MCF 10A (cell line): ENCODE measurements around the gene A2M. TPM values are rescaled to one million over a fixed set of nuclear protein-coding genes. Genes with fewer than 3 reads are reported as not detected.

Source experiments
- BruUV-seq: library from RNA; stranded (reverse); fragments of 400-500 nt; replicated peaks from 2 replicates; lab custom pipeline; 2021; lab: Mats Ljungman, UMichigan
- CTCF ChIA-PET: fragments of 300-600 bp; sonication (Branson Sonifier 250); formaldehyde crosslinking; extraction: SDS; loops from one replicate; lab custom pipeline; 2021; ENCODE audit warnings: antibody characterized with exemption, inconsistent platforms; lab: Yijun Ruan, JAX
- POLR2A ChIA-PET: fragments of 300-600, 350-650 bp; sonication (Branson Sonifier 250); formaldehyde crosslinking; extraction: SDS; loops from one replicate; lab custom pipeline; 2020; ENCODE audit warnings: antibody characterized with exemption, inconsistent platforms; lab: Yijun Ruan, JAX
- DNase-seq: peaks from one replicate; pipeline ENCODE4 v3.0.0-alpha.2; 2018; ENCODE audit not compliant: unreplicated experiment
- H3K27ac Mint-ChIP-seq: one replicate; pipeline ENCODE4 v1.8.0; 2022; ENCODE audit warnings: mild to moderate bottlenecking, low read depth, mixed read lengths; ENCODE audit not compliant: unreplicated experiment
- H3K27me3 Mint-ChIP-seq: one replicate; pipeline ENCODE4 v1.8.0; 2022; ENCODE audit warnings: mixed read lengths; ENCODE audit not compliant: insufficient read depth, unreplicated experiment
- H3K36me3 Mint-ChIP-seq: one replicate; pipeline ENCODE4 v1.8.0; 2022; ENCODE audit warnings: mild to moderate bottlenecking, moderate library complexity, mixed read lengths; ENCODE audit not compliant: insufficient read depth, unreplicated experiment
- H3K4me1 Mint-ChIP-seq: one replicate; pipeline ENCODE4 v1.8.0; 2022; ENCODE audit warnings: mixed read lengths; ENCODE audit not compliant: insufficient read depth, unreplicated experiment
- H3K4me3 Mint-ChIP-seq: one replicate; pipeline ENCODE4 v1.8.0; 2022; ENCODE audit warnings: mild to moderate bottlenecking, moderate library complexity, mixed read lengths; ENCODE audit not compliant: unreplicated experiment
- H3K9me3 Mint-ChIP-seq: one replicate; pipeline ENCODE4 v1.8.0; 2022; ENCODE audit warnings: mixed read lengths; ENCODE audit not compliant: unreplicated experiment
- CTCF ChIP-seq: fragments of 200-600 bp; IDR thresholded peaks from one replicate; pipeline ENCODE4 v1.8.0; 2022; ENCODE audit warnings: antibody characterized with exemption, mild to moderate bottlenecking; ENCODE audit not compliant: unreplicated experiment
- intact Hi-C: fragments of 100-400 bp; cut with micrococcal nuclease; formaldehyde crosslinking; loops from 2 replicates; pipeline ENCODE4 v1.14.1; 2022
- total RNA-seq: library from RNA; stranded (reverse); gene quantifications from 2 replicates; pipeline ENCODE4 v1.2.3, GENCODE V29; 2022

The A2M gene
- total RNA-seq, 1 experiment from 2014 or later, result not detected

GRCh38 chr12:9107542-9107873 is 8.2 kb downstream of the A2M start:
- H3K27ac Mint-ChIP-seq, result no peak overlapping the region
- H3K27me3 Mint-ChIP-seq, result no peaks in the 10 kb centered on the region
- TF ChIP-seq CTCF, result no peak
- intact Hi-C loops, result no loop called here
- no peak for DNase-seq
- no peaks in the 10 kb centered on the region for H3K9me3 Mint-ChIP-seq
- ChIA-PET POLR2A (no interaction called here), CTCF (interaction anchor here (0.6 to 0.7 kb wide), 3 partner anchors 14 to 825 kb away, joined by 3 to 4 read pairs (median 3); no protein-coding TSS in a partner anchor)
- no TSS peak for BruUV-seq
- H3K36me3 Mint-ChIP-seq, result no peaks in the 10 kb centered on the region
- H3K4me3 Mint-ChIP-seq, result no peak overlapping the region
- H3K4me1 Mint-ChIP-seq, result no peaks in the 10 kb centered on the region

GRCh38 chr12:9106610-9107541 is 8.8 kb downstream of the A2M start:
- TF ChIP-seq CTCF, result no peak
- Mint-ChIP-seq H3K9me3 (no peaks in the 10 kb centered on the region), H3K27ac (no peak overlapping the region), H3K27me3 (no peaks in the 10 kb centered on the region), H3K36me3 (no peaks in the 10 kb centered on the region), H3K4me1 (no peaks in the 10 kb centered on the region), H3K4me3 (no peak overlapping the region)
- ChIA-PET CTCF (interaction anchor here (0.6 to 0.7 kb wide), 2 partner anchors 114 to 826 kb away, joined by 3 to 4 read pairs; no protein-coding TSS in a partner anchor), POLR2A (no interaction called here)
- no TSS peak for BruUV-seq
- no peak for DNase-seq
- intact Hi-C loops, result no loop called here

DNA sequence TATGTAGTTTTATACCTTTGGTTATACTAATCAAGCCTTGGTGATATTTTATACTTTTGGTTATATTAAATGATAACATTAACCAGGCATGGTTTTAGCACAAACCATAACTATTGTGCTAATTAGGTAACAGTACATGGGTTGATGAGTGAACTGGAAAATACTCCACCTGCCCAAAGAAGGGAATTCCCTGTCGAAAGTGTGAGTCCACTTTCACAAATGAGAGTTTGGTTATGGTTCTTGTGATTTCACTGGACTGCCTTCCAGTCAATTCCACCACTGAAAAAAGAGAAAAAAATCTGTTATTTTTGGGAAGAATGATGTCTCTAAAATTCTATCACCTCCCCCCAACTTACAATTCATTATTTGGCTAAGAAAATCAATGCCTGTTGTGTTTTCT is 9.7 kb downstream of the A2M start:
- no peaks in the 10 kb centered on the region for H3K9me3 Mint-ChIP-seq
- no peaks in the 10 kb centered on the region for H3K36me3 Mint-ChIP-seq
- DNase-seq, result no peak
- H3K4me3 Mint-ChIP-seq, result no peak overlapping the region
- intact Hi-C loops, result no loop called here
- H3K4me1 Mint-ChIP-seq, result no peaks in the 10 kb centered on the region
- POLR2A ChIA-PET, result no interaction called here
- TF ChIP-seq CTCF, result no peak
- CTCF ChIA-PET, result no interaction called here
- no peaks in the 10 kb centered on the region for H3K27me3 Mint-ChIP-seq
- no TSS peak for BruUV-seq
- H3K27ac Mint-ChIP-seq, result no peak overlapping the region

DNA sequence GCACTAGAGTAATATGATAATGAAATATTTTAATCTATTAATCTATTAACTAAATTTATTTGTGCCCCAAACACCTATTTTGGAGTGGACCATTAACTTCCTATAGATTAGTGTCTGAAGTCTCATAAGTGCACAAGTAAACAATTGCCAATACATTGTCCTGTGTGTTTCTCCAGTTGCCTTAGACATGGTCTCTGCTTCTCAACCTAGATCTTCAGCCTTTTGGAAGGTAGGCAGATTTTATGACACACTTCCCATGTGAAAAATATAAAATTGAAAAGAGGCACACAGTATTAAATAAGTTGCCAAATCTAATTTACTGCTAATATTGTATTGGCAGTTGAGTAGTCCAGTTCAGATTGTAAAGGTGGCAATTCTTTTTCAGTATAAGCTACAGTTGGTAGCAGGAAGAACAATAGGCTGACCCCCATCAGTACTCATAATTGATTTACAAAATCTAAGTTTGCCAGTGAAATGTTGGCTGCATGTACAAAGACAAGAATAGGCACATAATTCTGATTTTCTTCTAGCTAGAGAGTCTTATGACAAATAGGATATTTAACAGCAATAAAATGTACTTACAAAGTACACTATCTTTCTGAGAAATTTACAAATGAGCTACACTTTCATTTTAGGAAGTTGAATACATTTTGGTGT is 10.8 kb downstream of the A2M start:
- no TSS peak for BruUV-seq
- H3K4me3 Mint-ChIP-seq, result no peak overlapping the region
- H3K36me3 Mint-ChIP-seq, result no peaks in the 10 kb centered on the region
- intact Hi-C loops, result no loop called here
- CTCF ChIA-PET, result interaction anchor here (0.6 kb wide), 2 partner anchors 530 to 722 kb away, joined by 3 to 4 read pairs; no protein-coding TSS in a partner anchor
- H3K27me3 Mint-ChIP-seq, result no peaks in the 10 kb centered on the region
- H3K4me1 Mint-ChIP-seq, result no peaks in the 10 kb centered on the region
- no peak overlapping the region for H3K27ac Mint-ChIP-seq
- POLR2A ChIA-PET, result interaction anchor here (0.6 to 0.7 kb wide), 2 partner anchors 11 to 20 kb away, joined by 3 to 4 read pairs; no protein-coding TSS in a partner anchor
- no peaks in the 10 kb centered on the region for H3K9me3 Mint-ChIP-seq
- TF ChIP-seq CTCF, result no peak
- no peak for DNase-seq
